GM19452 (cell line): ENCODE measurements around the gene GHR.
A peak's percentile ranks its signal among the peaks of the same experiment; 100 is the strongest.

Experiments
- ATAC-seq: cut with Tn5 transposase; IDR thresholded peaks from one replicate; pipeline ENCODE4 v1.9.1; 2021; ENCODE audit not compliant: unreplicated experiment

Gene GHR

DNA sequence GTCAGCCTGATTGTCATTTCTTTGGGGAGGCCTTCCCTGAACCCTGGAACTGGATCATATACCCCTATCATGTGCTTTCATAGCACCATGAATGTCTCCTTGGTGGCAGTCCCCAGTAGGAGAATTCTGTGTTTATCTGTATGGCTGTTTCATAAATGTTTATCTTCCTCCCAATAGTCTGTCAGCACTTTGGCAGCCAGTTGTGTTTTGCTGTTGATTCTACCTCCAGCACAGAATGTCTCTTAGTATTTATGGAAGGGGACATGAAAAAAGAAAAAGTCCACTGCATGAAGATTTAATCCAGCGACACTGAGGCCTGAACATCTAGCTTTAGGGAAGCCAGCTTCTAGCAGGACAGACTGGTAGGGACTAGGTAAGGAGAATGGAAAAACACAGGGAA, 38.3 kb downstream of the GHR start:
- ATAC-seq: no peak

DNA sequence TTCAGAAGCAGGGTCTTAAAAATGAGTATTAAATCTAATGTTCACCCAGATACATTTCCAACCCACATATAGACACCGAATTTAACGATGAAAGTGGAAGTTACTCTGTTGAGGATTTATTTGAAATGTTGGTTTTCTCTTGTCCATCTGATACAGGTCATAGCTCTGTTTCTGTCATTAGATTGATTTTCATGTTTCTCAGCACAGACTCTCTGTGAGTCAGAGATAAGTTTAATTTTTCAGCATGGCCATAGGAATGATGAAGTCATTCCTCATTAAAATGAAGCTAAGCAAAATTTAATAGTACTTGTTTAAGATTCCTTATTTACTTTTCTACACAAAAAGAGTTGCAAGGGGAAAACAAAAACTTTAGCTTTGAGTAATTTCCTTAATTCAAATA, 38.8 kb downstream of the GHR start:
- ATAC-seq: no peak

DNA sequence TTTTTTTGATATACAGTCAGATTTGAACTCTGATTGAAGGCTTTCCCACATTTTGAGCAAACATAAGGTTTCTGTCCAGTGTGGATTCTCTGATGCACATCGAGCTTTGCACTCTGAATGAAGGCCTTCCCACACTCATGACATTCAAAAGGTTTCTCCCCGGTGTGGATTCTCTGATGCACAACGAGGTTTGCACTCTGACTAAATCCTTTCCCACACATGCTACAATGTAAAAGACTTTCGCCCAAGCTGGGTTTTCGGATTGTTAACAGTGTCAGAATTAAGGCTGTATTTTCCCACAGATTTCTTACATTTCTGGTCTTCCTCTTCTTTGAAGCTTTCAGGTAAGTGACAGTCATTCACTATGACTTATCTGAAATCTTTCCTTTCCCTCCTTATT, 44.3 kb downstream of the GHR start:
- no peak for ATAC-seq

DNA sequence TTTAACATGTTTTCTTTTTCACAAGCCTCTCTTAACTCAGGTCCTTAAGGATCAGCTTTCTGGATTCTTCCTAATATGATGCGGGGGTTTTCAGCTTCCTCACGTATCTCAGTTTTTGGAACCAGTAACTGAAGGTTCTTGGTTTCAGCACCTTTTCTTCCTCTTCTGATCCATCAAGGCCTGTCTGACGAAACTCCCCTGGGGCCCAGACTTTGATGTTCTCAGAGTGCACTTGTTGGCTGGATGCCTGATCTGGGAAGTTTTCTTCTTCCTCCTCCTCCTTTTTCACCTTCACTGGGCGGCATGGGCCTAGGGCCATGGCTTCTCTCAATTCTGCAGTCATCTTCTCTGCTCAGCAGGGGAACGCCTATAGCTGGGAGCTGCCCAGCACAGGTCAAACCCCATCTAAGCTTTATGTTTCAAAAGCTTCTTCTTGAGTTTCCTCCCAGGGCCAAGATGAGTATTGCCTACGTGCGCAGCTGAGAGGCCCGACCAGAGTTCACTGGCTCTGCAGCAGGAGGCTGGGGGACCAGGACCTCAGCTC, 44.8 kb downstream of the GHR start:
- ATAC-seq: no peak

DNA sequence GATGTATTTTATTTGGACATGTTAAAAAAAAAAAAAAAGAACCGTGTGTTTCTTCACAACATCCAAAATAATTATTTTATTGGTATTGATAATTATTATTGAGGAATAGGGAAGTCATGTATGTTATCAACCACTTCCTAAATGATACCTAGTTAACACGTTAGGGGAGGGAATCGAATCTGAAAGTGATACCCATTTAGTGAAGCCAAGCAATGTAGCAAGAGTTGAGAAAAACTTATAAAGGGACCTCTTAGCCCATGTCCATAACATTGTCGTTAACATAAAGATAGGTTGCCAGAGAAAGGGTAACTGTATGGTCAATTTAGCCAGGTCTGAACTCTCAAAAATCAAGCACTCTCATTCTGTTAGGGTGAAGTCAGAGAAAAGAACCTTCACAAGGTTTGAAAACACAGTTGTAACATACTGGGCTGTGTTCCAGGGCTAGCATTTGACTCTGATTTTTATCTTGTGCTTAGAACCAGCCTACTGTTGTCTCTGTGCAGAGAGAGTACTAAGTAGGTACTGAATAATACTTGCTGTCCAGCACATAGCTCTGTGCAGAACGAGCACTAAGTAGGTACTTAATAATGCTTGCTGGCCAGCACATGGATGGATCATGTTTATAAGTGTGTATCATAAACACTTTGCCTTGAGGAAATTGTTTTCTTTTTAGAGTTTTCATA, 60.4 kb downstream of the GHR start:
- peak; percentile 97 for ATAC-seq

DNA sequence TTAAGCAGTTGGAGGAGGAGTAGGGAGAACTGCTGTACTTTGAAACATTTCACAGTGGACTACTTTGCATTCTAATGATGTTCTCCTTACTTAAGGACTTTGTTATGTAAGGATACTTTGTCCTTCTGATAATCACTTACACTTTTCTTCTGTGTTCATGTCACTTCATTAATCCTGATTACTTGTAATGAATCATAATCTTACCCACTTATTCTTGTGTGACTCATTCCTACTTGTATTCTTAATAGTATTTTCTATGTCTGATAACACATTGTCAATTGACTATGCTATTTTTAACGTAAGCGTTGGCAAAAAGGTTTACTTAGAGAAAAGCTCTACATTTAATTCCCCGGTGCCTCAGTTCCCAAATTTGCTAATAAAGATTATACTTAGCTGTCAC, 63.8 kb downstream of the GHR start:
- ATAC-seq: no peak

DNA sequence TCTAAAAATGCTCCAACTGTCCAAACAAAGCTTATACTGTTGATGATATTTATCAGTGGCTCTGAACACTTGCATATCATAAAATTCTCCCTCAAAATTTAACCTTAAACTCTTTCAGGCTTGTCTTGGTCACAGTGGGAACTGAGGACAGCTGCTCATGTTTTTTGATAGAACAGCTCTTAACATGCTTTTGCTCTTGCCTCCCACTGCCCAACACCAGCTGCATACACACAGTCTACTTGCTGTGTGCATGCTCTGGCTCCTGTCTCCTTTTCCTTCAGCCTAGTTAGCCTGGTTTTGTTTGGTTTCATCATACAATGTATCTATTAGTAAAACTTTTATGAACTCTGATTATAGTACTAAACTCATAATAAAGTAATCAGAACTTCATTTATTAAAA, 64.6 kb downstream of the GHR start:
- ATAC-seq: no peak

DNA sequence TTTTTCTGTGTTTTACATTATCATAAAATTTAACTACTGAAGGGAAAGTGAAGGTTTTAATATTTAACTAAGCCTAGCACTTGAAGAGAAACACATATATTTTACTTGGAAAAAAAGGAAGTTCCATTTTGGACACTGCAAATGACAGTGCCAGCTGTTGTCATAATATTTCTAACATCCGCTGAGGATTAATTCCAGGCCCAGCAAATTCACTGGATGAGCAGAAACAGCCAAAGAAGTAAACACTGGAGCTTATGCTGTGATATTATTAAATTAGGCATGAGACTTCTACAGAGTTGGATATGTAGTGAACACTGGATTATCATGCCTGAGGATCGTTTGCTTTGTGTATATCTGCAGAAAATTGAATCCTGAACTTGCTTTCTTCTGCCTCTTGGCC, 67.6 kb downstream of the GHR start:
- ATAC-seq: no peak

DNA sequence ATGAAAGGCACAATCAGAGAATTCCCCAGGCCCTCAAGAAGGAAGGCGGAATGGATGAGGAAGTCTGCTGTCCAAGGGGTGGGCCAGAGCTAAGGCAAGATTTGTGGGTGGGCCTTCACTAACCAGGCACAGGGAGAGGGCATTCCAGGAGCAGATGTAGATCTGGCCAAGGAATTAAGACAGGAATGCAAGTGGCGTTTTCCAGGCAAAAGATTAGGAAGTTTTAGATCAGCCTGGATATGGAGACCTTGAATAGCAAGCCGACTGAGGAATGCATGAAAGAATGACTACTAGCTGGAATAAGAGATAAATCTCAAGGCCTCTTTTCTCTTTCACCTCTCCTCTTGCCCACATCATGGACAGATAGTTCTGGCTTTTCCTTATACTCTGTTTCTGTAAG, 68.5 kb downstream of the GHR start:
- no peak for ATAC-seq

DNA sequence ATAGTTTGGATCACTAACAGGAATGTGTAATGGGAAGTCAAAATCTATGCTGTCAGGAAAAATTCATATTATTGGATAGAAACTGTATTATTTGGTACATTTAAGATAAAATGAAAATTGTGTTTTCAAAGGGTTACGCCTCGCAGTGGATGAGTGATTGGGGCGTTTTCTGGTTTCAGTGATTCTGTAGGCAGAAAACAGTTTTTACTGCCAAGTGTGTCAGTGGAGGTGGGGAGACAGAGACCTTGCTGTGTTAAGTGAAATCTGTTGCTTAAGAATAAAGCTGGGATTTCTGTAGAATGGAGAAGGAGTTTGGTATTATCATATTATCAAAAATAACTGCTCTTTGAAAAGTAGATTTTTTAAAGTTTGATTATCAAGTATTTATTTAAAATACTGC, 69.7 kb downstream of the GHR start:
- ATAC-seq: no peak

DNA sequence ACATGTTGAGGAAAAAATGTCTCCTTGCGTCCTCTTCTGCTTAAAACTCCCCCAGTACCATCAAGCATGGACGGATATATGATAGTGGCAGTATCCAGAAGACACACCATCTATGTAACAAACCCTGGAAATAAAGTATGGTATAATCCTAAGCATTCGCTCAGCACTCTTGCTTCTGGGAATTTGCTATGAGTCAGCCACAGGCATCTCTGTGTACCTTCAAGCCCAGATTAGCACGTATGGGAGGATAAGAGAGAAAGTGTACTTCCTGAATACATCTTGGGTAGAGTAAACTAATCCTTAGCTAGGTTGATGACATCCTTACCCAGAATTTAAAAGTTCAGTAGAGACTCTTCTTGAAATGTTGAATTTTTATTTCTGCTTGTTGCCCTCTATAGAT, 71.2 kb downstream of the GHR start:
- no peak for ATAC-seq

DNA sequence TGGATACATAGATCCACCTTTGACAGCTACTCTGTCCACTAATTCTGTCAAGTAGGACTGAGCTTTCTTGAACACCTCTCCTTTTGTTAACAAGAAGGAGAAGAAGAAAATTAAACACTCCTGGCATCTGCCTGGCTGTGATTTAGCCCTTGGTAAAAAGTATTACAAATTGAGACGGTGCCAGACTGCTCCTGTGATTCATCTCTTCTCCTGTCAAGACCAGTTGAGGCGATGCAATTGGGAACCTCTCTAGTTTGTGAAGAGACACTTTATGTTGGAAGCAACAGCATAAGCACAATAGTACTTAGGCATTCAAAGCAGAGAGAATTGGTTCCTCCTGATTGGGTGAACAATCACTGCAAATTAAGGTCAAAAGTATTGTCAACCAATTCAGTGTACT, 72.7 kb downstream of the GHR start:
- ATAC-seq: no peak

DNA sequence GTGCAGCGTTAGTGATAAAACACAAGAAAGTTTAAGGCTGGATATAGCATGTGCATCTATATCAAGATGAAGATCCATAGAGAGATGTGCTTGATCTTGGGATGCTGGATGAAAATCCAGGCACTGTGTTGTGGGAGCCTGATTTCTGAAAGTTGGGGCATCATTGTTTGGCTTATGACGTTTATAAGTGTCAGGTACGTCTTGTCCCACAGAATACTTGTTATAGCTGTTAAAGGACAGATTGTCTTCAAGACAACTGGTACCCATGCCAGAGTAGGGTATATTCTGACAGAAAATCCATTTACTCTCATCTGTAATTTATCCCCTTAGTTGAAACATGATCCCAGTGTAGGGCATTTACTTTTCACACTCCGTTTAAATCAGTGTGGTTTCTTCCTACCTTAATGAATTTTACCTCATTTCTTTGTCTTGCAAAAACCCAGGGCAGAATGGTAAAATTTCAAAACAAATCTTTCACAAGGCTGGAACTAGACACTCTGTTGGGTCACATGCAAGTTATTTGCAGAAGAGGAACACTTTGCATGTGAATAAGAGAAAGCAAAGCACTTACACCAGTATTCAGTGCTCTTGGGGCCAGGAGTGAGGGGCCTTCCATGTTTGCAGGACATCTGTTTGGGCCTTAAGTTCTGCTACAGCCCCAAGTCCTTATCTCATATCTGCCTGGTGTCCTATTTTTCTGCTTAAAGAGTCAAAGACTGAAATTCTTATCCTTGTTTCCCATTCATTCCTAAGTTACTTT, 73.3 kb downstream of the GHR start:
- no peak for ATAC-seq

DNA sequence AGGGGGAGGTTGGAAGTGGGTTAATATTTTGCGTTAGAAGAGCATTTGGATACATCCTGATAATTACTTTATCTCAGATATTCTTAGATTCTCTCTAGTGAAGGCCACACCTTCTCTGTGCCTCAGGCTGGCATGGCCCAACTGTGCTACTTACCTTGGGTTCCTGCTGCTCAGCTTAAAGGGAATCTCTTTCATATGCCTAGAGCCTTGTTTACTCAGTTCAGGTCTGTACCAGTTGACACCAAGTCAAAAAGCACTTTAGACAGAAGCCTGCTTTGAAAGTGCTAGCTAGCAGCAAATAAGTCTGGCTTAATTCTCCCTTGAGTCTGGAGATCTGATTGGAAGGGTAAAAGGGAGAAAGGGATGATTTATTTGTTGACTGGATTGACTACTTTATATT, 74.8 kb downstream of the GHR start:
- ATAC-seq: no peak

DNA sequence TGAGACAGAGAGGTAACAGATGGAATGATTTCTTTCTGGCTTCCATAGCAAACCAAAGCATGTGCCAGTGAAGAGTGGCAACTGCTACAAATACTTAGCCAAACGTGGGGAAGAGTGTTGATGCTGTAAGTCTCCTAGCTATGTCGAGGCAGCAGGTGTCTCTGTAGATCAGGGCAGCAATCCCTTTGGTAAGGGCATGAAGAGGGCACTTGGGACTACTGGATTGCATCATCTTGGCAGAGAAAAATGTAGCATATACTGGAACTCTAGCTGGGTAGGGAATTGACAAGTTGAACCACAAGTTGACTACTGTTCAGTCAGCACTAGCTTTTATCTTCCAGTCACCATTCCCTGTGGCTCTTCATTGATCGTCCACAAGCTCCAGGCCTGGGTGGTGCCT, 75.8 kb downstream of the GHR start:
- ATAC-seq: no peak

DNA sequence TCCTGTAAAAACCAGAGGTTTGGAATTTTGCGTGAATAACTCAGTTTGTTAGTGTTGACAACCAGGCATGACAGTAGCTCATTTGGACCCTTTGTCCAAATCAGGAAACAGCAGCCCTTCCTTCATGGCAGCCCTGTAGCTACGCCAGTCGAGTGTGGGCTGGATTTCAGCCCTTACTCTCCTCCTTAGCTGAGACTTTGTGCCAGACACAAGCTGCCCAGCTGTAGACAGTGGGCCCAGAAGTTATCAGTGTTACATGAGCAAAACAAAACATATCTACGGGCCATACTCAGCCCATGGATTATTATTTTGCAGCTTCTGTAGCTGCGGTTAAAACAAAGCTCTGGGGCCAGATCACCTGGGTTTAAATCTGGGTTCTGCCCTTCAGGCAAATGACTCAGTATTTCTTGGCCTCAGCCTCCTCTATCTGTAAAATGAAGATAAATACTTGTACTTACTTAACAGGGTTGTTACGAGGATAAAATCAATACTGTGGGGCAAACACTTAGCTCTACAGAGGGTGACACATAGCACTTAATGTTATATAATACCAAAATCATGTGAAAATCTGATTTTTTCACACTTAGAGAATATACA, 76.9 kb downstream of the GHR start:
- ATAC-seq: no peak

DNA sequence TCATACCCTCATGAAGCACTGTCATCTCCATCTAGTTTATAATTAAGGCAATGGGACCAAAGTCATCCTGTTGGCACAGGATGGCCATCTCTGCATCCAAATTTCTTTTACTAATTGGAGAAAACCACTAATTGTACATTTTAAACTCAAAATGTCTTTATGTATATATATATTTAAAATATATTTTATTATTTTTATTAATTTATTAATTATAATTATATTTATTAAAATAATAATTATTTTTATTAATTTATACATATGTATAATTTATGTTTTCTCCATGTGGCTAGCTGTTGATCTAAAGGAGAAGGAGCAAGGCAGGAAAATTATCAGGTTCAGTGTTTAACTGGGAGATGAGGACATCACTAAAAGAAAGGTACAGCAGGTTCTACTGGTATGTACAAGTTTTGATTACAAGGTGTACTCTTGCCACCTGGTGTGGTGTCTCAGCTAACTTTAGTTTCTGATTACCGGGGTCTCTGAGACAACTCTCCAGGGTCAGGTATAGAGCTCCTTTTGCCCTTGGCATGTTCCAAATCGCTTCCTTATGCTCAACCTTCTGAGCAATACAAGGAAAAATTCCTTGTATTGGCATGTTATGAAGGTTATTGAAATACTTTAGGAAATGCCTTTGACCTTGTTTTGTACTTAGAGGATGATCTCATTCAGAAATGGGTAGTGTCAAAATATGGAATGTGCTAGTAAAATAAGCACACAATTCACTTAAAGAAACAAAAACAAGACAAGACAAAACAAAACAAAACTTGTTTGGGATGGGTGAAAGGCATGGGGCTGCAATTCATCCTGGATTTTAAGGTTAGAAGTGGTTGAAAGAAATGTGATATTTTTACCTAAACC, 79.6 kb downstream of the GHR start:
- no peak for ATAC-seq

DNA sequence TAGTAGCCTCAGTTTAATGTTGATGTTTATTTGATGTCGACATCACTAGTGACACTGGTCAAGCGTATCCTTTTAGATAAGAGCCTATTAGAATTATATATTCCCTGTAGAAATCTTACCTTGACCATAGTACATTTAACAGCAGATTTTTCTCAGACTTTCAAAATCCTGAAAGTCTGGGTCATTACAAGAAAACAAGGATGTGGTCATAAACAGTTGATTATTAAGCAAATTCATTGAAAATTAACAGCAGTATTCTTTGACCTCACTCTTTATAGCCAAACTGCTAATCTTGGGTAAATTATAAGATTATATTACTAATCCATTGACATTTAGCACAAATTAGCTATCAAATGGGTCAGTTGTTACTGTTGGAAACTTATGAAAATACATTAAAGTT, 83.4 kb downstream of the GHR start:
- ATAC-seq: peak; percentile 67

DNA sequence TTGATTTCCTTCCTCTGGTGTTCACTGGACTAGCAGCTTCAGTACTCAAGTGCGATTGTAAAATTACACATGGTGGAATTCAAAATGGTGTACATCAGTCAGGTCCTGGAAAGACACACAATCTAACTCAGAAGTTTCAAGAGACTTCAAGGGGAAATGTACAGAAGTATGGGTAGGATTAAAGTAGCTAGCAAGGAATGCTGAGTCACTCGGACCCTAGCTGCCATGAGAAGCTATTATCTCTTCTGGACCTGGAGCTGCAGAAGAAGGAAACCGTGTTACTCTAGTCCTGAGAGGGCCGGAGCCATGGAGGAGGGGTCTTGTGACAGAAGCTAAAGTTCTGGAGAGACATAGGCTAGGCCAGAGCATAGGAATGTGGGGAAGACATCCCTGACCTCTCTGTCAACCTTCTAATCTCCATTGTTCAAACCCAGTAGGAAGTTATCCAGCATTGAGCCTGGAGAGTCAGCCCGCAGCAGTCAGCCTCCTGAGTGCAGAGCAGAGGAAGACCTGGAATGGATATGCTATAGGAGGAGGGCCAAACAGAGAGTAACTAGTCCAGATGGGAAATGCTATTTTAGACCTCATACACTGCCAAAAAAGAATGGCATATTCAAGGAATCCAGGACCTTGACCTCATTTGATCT, 84.3 kb downstream of the GHR start:
- ATAC-seq: no peak

DNA sequence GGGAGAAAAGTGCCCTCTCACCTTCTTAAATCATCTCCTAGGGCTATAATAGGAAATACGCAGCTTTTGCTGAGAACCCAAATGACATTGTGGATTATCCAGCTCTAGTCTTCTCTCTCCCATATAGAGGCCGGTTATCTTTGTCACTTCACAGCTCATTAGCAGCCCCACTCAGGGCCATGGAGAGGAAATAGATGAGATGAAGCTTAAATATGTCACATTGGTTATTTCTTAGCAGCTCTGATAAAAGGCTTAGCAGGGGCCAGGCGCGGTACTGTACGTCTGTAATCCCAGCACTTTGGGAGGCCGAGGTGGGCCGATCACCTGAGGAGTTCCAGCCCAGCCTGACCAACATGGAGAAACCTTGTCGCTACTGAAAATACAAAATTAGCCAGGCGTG, 90.0 kb downstream of the GHR start:
- ATAC-seq: no peak

DNA sequence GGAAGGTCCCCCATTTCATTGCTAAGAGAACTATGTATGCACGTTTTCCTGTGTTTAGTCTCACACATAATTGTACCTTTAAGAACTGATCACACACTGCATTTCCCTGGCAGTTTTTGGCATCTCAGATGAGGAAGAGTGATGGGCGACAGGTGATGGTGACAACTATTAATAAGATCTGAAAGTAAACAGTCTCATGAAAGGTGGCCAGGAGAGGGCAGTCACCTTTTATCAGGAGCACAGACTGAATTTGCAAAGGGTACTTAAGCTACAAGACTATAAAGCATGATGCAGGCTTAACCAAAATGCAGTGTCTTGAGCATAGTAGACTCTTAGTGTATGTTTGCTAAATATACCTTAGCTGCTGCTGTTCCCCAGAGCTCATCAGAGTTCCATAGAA, 91.5 kb downstream of the GHR start:
- no peak for ATAC-seq
